HepG2 (cell line): Measurements from ENCODE around the gene SLIT3. TPM values are rescaled to one million over a fixed set of nuclear protein-coding genes. Genes with fewer than 3 reads are reported as not detected.

ENCODE experiments used
- CCAR2 ChIP-seq: fragments of 200-400 bp; formaldehyde crosslinking; optimal IDR thresholded peaks from 2 replicates; pipeline ENCODE3; 2018; ENCODE audit warnings: low read depth, mild to moderate bottlenecking, low read length, moderate library complexity
- MED1 ChIP-seq: sonication (generic); formaldehyde crosslinking; IDR thresholded peaks from 2 replicates; pipeline ENCODE4 v1.4.0; 2020; ENCODE audit warnings: missing genetic modification reagents
- NCOA1 ChIP-seq: sonication (generic); formaldehyde crosslinking; IDR thresholded peaks from 2 replicates; pipeline ENCODE4 v1.9.0; 2021; ENCODE audit warnings: missing genetic modification reagents
- NKX3-1 ChIP-seq: sonication (generic); formaldehyde crosslinking; IDR thresholded peaks from 2 replicates; pipeline ENCODE4 v1.5.0; 2020; ENCODE audit warnings: missing genetic modification reagents
- NR2F1 ChIP-seq, 2 experiments: fragments of 450-650 bp in 1 of 2; formaldehyde crosslinking in 1 of 2; IDR thresholded peaks; 2 replicates each; pipeline versions ENCODE4 v1.5.0 to v1.6.1; 2016 to 2020; ENCODE audit warnings: mild to moderate bottlenecking in 1 of 2, missing compliant biosample characterization in 1 of 2, missing genetic modification reagents in 1 of 2, moderate library complexity in 1 of 2
- ONECUT2 ChIP-seq: sonication (generic); formaldehyde crosslinking; IDR thresholded peaks from 2 replicates; pipeline ENCODE4 v1.4.0; 2020; ENCODE audit warnings: missing genetic modification reagents
- SALL1 ChIP-seq: sonication (generic); formaldehyde crosslinking; IDR thresholded peaks from 2 replicates; pipeline ENCODE4 v1.8.0; 2022; ENCODE audit warnings: mild to moderate bottlenecking, missing genetic modification reagents
- STAG1 ChIP-seq: sonication (generic); formaldehyde crosslinking; IDR thresholded peaks from 2 replicates; pipeline ENCODE4 v1.4.0; 2020; ENCODE audit warnings: missing genetic modification reagents
- THAP7 ChIP-seq: sonication (generic); formaldehyde crosslinking; IDR thresholded peaks from 2 replicates; pipeline ENCODE4 v1.8.1; 2023; ENCODE audit warnings: mild to moderate bottlenecking, missing genetic modification reagents
- ZBTB1 ChIP-seq: sonication (generic); formaldehyde crosslinking; IDR thresholded peaks from 2 replicates; pipeline ENCODE4 v1.4.0; 2020; ENCODE audit warnings: missing genetic modification reagents, borderline replicate concordance
- ZNF256 ChIP-seq: sonication (generic); formaldehyde crosslinking; conservative IDR thresholded peaks from 2 replicates; pipeline ENCODE4 v1.4.0; 2020; ENCODE audit warnings: missing genetic modification reagents
- ZNF282 ChIP-seq: fragments of 450-650 bp; IDR thresholded peaks from 2 replicates; pipeline ENCODE4 v1.6.1; 2018; ENCODE audit not compliant: partially characterized antibody
- ZNF331 ChIP-seq: sonication (generic); formaldehyde crosslinking; IDR thresholded peaks from 2 replicates; pipeline ENCODE4 v1.4.0; 2020; ENCODE audit warnings: missing genetic modification reagents
- ZNF501 ChIP-seq: sonication (generic); formaldehyde crosslinking; IDR thresholded peaks from 2 replicates; pipeline ENCODE4 v1.5.1; 2020; ENCODE audit warnings: mild to moderate bottlenecking, moderate library complexity, missing genetic modification reagents
- ZNF562 ChIP-seq: sonication (generic); formaldehyde crosslinking; IDR thresholded peaks from 2 replicates; pipeline ENCODE4 v1.8.0; 2022; ENCODE audit warnings: missing genetic modification reagents, borderline replicate concordance
- ZNF563 ChIP-seq: sonication (generic); formaldehyde crosslinking; IDR thresholded peaks from 2 replicates; pipeline ENCODE4 v1.8.0; 2022; ENCODE audit warnings: mild to moderate bottlenecking, moderate library complexity, missing genetic modification reagents
- ZNF674 ChIP-seq: sonication (generic); formaldehyde crosslinking; IDR thresholded peaks from 2 replicates; pipeline ENCODE4 v1.5.0; 2020; ENCODE audit warnings: low read depth, mild to moderate bottlenecking, missing genetic modification reagents
- polyA plus RNA-seq, 8 experiments: library from polyadenylated mRNA; depleted of rRNA in 3 of 8; stranded (reverse) in 7 of 8; unstranded in 1 of 8; fragments of >200 nt; fragmentation: Illumina TruSeq in 4 of 8; extraction: Trizol in 4 of 8; gene quantifications; 2 replicates each; pipeline versions ENCODE4 v1.2.1 to v1.2.3, GENCODE V29; 2011 to 2016; ENCODE audit warnings: low read depth in 4 of 8, missing spikeins in 1 of 8, mixed read lengths in 1 of 8; ENCODE audit not compliant: insufficient read depth in 1 of 8
- total RNA-seq, 5 experiments: library from RNA; depleted of rRNA; stranded (reverse); fragments of >200 nt; fragmentation: Illumina TruSeq; extraction: Trizol; gene quantifications; 2 replicates each; pipeline ENCODE4 v1.2.3, GENCODE V29; 2016; ENCODE audit warnings: low read depth in 1 of 5
- TF ChIP-seq, protein P1 (sequence below), 2 experiments: sonication (generic) in 1 of 2; formaldehyde crosslinking in 1 of 2; IDR thresholded peaks; 2 replicates each; pipeline versions ENCODE4 v1.4.0 to v1.6.1; 2016 to 2020; ENCODE audit warnings: borderline replicate concordance in 1 of 2, low read depth in 1 of 2, mild to moderate bottlenecking in 1 of 2, missing genetic modification reagents in 1 of 2
- TF ChIP-seq, protein P2 (sequence below): sonication (generic); formaldehyde crosslinking; IDR thresholded peaks from 2 replicates; pipeline ENCODE4 v1.9.0; 2022; ENCODE audit warnings: missing genetic modification reagents, mild to moderate bottlenecking, borderline replicate concordance
- TF ChIP-seq, protein P3 (sequence below): sonication (generic); formaldehyde crosslinking; conservative IDR thresholded peaks from 2 replicates; pipeline ENCODE4 v1.4.0; 2020; ENCODE audit warnings: mild to moderate bottlenecking, missing genetic modification reagents, moderate library complexity

Gene SLIT3
- total and polyA plus RNA-seq, 2 of the 13 experiments (the other 11 are each of a cell fraction or from before 2014, with no cell fraction given): not detected

- TF ChIP-seq THAP7 (CRISPR knock-in tag) (no peak), ZNF562 (CRISPR knock-in tag) (no peak), ZNF501 (CRISPR knock-in tag) (0 out of 2 replicates have a peak, but pooled peaks have one; percentile 12), ZNF331 (CRISPR knock-in tag) (peak; percentile 40; the same call in 1 of the 2 replicates), SALL1 (CRISPR knock-in tag) (peak; percentile 52), ZNF674 (CRISPR knock-in tag) (no peak), ONECUT2 (CRISPR knock-in tag) (no peak), MED1 (CRISPR knock-in tag) (no peak), NR2F1 (CRISPR knock-in tag; IDR thresholded peaks at IDR 0.05) (0 out of 4 replicates have a peak, but pooled peaks of 1 of the 2 experiments have one; percentile 13), NCOA1 (no peak), ZBTB1 (CRISPR knock-in tag) (no peak), ZNF256 (no peak), CCAR2 (no peak), ZNF563 (CRISPR knock-in tag) (no peak), STAG1 (peak; percentile 22; the same call in 1 of the 2 replicates), ZNF282 (no peak), NKX3-1 (CRISPR knock-in tag) (no peak)
- TF ChIP-seq, protein P1, sequence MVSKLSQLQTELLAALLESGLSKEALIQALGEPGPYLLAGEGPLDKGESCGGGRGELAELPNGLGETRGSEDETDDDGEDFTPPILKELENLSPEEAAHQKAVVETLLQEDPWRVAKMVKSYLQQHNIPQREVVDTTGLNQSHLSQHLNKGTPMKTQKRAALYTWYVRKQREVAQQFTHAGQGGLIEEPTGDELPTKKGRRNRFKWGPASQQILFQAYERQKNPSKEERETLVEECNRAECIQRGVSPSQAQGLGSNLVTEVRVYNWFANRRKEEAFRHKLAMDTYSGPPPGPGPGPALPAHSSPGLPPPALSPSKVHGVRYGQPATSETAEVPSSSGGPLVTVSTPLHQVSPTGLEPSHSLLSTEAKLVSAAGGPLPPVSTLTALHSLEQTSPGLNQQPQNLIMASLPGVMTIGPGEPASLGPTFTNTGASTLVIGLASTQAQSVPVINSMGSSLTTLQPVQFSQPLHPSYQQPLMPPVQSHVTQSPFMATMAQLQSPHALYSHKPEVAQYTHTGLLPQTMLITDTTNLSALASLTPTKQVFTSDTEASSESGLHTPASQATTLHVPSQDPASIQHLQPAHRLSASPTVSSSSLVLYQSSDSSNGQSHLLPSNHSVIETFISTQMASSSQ (IDR thresholded peaks at IDR 0.05; ENCODE audit: low read depth): no peak
- TF ChIP-seq, protein P1 (CRISPR knock-in tag; IDR thresholded peaks at IDR 0.05; ENCODE audit: borderline replicate concordance): no peak
- TF ChIP-seq, protein P2, sequence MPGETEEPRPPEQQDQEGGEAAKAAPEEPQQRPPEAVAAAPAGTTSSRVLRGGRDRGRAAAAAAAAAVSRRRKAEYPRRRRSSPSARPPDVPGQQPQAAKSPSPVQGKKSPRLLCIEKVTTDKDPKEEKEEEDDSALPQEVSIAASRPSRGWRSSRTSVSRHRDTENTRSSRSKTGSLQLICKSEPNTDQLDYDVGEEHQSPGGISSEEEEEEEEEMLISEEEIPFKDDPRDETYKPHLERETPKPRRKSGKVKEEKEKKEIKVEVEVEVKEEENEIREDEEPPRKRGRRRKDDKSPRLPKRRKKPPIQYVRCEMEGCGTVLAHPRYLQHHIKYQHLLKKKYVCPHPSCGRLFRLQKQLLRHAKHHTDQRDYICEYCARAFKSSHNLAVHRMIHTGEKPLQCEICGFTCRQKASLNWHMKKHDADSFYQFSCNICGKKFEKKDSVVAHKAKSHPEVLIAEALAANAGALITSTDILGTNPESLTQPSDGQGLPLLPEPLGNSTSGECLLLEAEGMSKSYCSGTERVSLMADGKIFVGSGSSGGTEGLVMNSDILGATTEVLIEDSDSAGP (CRISPR knock-in tag): peak; percentile 47; the same call in 1 of the 2 replicates
- TF ChIP-seq, protein P3, sequence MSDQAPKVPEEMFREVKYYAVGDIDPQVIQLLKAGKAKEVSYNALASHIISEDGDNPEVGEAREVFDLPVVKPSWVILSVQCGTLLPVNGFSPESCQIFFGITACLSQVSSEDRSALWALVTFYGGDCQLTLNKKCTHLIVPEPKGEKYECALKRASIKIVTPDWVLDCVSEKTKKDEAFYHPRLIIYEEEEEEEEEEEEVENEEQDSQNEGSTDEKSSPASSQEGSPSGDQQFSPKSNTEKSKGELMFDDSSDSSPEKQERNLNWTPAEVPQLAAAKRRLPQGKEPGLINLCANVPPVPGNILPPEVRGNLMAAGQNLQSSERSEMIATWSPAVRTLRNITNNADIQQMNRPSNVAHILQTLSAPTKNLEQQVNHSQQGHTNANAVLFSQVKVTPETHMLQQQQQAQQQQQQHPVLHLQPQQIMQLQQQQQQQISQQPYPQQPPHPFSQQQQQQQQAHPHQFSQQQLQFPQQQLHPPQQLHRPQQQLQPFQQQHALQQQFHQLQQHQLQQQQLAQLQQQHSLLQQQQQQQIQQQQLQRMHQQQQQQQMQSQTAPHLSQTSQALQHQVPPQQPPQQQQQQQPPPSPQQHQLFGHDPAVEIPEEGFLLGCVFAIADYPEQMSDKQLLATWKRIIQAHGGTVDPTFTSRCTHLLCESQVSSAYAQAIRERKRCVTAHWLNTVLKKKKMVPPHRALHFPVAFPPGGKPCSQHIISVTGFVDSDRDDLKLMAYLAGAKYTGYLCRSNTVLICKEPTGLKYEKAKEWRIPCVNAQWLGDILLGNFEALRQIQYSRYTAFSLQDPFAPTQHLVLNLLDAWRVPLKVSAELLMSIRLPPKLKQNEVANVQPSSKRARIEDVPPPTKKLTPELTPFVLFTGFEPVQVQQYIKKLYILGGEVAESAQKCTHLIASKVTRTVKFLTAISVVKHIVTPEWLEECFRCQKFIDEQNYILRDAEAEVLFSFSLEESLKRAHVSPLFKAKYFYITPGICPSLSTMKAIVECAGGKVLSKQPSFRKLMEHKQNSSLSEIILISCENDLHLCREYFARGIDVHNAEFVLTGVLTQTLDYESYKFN (CRISPR knock-in tag): peak; percentile 56
These were observed 619.3 kb downstream of the SLIT3 start (continued) for GRCh38 chr5:168681556-168682183.
